Right cardiac atrium (tissue), 5 donors: Measurements from ENCODE around the gene OGFOD1. TPM values are rescaled to one million over a fixed set of nuclear protein-coding genes. Genes with fewer than 3 reads are reported as not detected.

Experiments used
- ATAC-seq, 2 donors: fragments of 200-7000 bp; cut with Tn5 transposase; one replicate each; pipeline versions ENCODE4 v1.8.0 to v1.9.1; 2020; ENCODE audit warnings: moderate library complexity in 2 of 2, mild to moderate bottlenecking in 1 of 2
- DNase-seq, 3 donors: peaks; one replicate each; pipeline ENCODE4 v3.0.0-alpha.2; 2020
- H3K27ac ChIP-seq: one replicate; pipeline ENCODE4 v1.5.1; 2013; ENCODE audit warnings: mild to moderate bottlenecking, low read length, control low read depth, moderate library complexity
- H3K27me3 ChIP-seq: one replicate; pipeline ENCODE4 v1.6.1; 2013; ENCODE audit not compliant: control insufficient read depth, insufficient read depth
- H3K4me1 ChIP-seq: one replicate; pipeline ENCODE4 v1.6.1; 2013; ENCODE audit warnings: low read length; ENCODE audit not compliant: control insufficient read depth, insufficient read depth
- H3K4me3 ChIP-seq: one replicate; pipeline ENCODE4 v1.5.1; 2013; ENCODE audit warnings: low read length, control low read depth
- H3K9me3 ChIP-seq: one replicate; pipeline ENCODE4 v1.6.1; 2013; ENCODE audit warnings: low read length; ENCODE audit not compliant: control insufficient read depth
- WGBS: extraction: QIAGEN DNeasy Blood & Tissue Kit; methylation state at CpG from one replicate; pipeline ENCODE4 v1.1.7; 2013; 5-methylcytosine and 5-hydroxymethylcytosine counted together
- intact Hi-C, 4 donors: fragments of 100-400 bp; cut with DNase I; formaldehyde crosslinking; loops; one replicate each; pipeline versions ENCODE4 v1.11.0 to v1.14.0; 2022 to 2023
- long read RNA-seq, 4 donors: library from polyadenylated mRNA; unstranded; transcript quantifications; one replicate each; pipeline ENCODE4 v2.0.0, GENCODE V29; 2020 to 2021
- polyA plus RNA-seq: library from polyadenylated mRNA; stranded (reverse); fragments of 200-250 nt; gene quantifications from one replicate; pipeline ENCODE4 v1.2.3, GENCODE V29; 2013
- total RNA-seq, 4 donors: library from RNA; stranded (reverse); fragmentation: NEBNext Ultra II Directional; extraction: Animal tissue kit (Norgen Biotek cat#: 25700); gene quantifications; one replicate each; pipeline ENCODE4 v1.2.1, GENCODE V29; 2021
- donor health status: healthy with polysubstance abuse.
- donor health status: DM: no; HTN: yes; CAD: no.
- donor health status: DM: no; HTN: no; CAD: no.
- donor health status: DM: no; HTN: yes; CAD: no; lungs with severe emphysema.
- donor health status: DM: yes; HTN: yes; CAD: no.

OGFOD1 gene
- 10 to 100 TPM; 28.4 to 32.8 (median 30.2) TPM for total RNA-seq
- polyA plus RNA-seq, result 15.5 TPM
- long read RNA-seq, donor 1, full-length matches to known transcripts, result 32 of 36 reads
- long read RNA-seq, donor 1, partial matches to known transcripts, result 2 of 36 reads
- long read RNA-seq, donor 1, other reads (novel, unspliced or antisense), result 2 of 36 reads
- long read RNA-seq, donor 2, full-length matches to known transcripts, result 14 of 14 reads
- long read RNA-seq, donor 2, partial matches to known transcripts, result 0 of 14 reads
- long read RNA-seq, donor 2, other reads (novel, unspliced or antisense), result 0 of 14 reads
- long read RNA-seq, donor 3, full-length matches to known transcripts, result 72 of 81 reads
- long read RNA-seq, donor 3, partial matches to known transcripts, result 4 of 81 reads
- long read RNA-seq, donor 3, other reads (novel, unspliced or antisense), result 5 of 81 reads
- long read RNA-seq, donor 4, full-length matches to known transcripts, result 25 of 25 reads
- long read RNA-seq, donor 4, partial matches to known transcripts, result 0 of 25 reads
- long read RNA-seq, donor 4, other reads (novel, unspliced or antisense), result 0 of 25 reads

DNA sequence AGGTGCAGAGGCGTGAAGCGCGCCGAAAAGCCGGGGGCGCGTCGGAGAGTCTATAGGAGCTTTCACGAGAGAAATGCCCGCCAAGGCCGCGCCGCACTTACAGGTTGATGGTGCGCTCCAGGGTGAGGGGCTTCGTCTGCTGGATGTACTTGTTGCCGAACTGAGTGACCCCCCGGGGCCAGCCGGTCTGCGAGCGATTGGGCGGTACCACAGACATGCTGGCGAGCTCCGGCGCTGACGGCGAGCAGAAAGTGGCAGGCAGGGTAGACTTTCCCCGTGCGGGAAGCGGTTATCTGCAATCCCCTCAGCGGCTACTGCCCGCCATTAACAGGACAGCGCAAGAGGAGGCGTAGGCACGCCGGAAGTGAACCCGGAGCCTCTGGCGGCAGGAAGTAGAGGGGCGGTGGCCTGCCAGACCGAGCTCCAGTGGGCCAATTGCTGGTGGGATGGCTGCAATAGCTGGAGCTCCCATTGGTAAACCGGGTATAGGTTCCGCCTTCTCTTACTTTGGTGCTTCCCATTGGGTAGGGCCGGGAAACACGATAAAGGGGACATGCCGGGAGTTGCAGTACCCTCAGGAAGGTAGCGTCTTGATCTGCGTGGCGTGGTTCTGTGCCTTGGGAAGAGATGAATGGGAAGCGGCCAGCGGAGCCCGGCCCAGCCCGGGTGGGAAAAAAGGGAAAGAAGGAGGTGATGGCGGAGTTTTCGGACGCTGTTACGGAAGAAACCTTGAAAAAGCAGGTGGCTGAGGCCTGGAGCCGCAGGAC lies at the start of gene OGFOD1, which contains the start of gene NUDT21:
Gene OGFOD1, plus strand, starts transcription at position 569 of the 767 bp plus-strand sequence. Its CDS starts 59 bp downstream, at position 628.
Gene NUDT21, minus strand, starts transcription at position 347 of the 767 bp plus-strand sequence. Its CDS starts 130 bp downstream, at position 217.
- H3K27ac ChIP-seq, result peak within 1 kb of the TSS; percentile 81
- peaks cover 7% of the 10 kb centered on the region for H3K4me1 ChIP-seq
- ATAC-seq, result peak; percentile 99 to 100
- under 1% methylated on average over 56 of the region's 56 CpGs for whole genome bisulfite sequencing
- peak; percentile 94 to 97 (median 97) for DNase-seq
- intact Hi-C loops, result no loop called here
- H3K4me3 ChIP-seq, result peak within 1 kb of the TSS; percentile 98
- no peaks in the 10 kb centered on the region for H3K27me3 ChIP-seq
- no peaks in the 10 kb centered on the region for H3K9me3 ChIP-seq

DNA sequence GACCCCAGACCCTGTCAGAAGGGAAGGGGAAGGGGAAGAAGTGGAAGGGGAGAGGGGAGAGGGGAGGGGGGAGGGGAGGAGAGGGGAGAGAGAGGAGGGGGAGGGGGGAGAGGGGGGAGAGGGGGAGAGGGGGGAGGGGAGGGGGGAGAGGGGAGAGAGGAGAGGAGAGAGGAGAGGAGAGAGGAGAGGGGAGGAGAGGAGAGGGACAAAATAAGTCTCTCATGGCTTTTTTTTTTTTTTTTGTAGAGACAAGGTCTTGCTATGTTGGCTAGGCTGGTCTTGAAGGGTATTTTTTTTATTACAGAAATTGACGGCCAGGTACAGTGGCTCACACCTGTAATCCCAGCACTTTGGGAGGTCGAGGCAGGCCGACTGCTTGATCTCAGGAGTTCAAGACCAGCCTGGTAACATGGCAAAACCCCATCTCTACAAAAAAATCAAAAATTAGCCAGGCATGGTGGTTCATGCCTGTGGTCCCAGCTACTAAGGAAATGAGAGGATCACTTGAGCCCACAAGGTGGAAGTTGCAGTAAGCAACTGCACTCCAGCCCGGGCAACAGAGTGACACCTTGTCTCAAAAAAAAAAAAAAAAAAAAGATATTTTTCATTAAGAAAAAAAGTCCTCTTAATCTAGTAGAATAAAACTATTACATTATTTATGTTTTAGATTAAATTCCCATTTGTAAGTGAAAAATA lies 45.2 kb upstream of the OGFOD1 start:
- H3K4me3 ChIP-seq, result no peak overlapping the region
- H3K9me3 ChIP-seq, result no peaks in the 10 kb centered on the region
- ATAC-seq, result no peak
- H3K27me3 ChIP-seq, result no peaks in the 10 kb centered on the region
- H3K27ac ChIP-seq, result no peak overlapping the region
- intact Hi-C loops, result no loop called here
- 83% methylated on average over 4 of the region's 4 CpGs for whole genome bisulfite sequencing
- no peaks in the 10 kb centered on the region for H3K4me1 ChIP-seq
- DNase-seq, result no peak

DNA sequence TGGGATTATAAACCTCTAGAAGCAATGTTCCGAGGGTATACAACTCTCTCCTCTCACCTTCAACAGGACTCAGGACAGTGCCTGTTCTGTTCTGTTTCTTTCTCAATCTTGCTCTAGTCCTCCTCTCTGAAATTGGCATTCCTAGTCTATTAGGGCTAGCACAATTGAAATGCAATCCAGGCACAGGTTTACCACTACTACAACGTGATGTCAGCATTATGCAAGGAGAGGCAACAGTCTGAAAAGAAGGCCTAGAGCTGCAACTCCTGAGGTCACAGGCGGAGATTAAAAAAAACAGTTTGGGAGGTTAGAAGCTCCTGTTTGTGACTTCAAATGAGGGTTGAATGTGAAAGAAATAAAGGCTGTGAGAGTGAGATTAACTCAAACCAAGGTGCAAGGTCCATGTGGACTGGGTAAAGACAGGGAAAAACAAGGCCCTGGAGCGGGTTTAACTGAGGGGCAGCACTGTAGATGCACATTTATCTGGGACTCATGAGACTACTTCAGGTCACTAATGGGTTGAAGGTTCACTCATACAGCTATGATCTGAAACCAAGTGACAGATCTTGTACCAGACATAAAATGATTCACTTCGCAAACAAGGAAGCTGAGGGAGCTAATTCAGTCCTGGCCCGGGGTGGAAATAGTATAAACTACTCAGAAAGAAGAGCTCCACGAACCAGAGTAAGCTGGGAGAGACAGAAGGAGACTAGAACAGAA lies 42.8 kb upstream of the OGFOD1 start:
- Histone ChIP-seq H3K4me1 (no peaks in the 10 kb centered on the region), H3K4me3 (no peak overlapping the region), H3K27ac (no peak overlapping the region), H3K9me3 (no peaks in the 10 kb centered on the region), H3K27me3 (no peaks in the 10 kb centered on the region)
- ATAC-seq (no peak), DNase-seq (no peak)
- intact Hi-C loops, result no loop called here
- 86% methylated on average over 7 of the region's 7 CpGs for WGBS

DNA sequence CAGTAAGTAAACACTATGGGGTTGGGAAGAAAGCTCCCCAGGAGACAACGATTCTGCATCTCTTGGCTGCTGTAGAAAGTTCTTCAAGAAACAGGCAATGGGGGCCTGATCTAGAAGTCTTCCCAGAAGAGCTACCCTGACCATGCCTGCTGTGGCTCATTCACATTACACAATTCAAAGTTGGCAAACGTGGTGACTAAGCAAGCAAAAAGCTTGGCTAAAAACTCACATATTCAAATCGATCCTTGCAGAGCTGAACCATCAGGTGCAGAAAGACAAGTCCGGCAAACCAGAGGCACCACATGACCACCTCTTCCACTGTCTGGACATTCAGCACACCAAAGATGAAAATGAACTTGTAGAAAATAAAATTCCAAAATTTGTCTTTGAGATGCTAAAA lies 42.2 kb upstream of the OGFOD1 start:
- intact Hi-C loops, result no loop called here
- DNase-seq (no peak), ATAC-seq (no peak)
- Histone ChIP-seq H3K4me1 (no peaks in the 10 kb centered on the region), H3K27ac (no peak overlapping the region), H3K9me3 (no peaks in the 10 kb centered on the region), H3K4me3 (no peak overlapping the region), H3K27me3 (no peaks in the 10 kb centered on the region)
- WGBS, result 90% methylated on average over 4 of the region's 4 CpGs

DNA sequence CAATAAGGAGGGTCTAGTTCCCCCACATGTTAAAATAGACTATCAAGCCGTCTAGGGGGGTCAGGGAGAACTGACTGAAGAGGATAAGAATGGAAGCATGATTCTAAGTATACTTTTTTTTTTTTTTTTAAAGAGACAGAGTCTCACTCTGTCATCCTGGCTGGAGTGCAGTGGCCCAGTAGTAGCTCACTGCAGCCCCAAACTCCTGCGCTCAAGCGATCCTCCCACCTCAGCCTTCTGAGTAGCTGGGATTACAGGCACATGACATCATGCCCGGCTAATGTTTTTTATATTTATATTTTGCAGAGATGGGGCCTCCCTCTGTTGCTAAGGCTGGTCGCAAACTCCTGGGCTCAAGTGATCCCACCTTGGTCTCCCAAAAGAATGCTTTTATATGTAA lies 40.2 kb upstream of the OGFOD1 start:
- WGBS, result 77% methylated on average over 5 of the region's 5 CpGs
- ATAC-seq, result no peak
- Histone ChIP-seq H3K27me3 (no peaks in the 10 kb centered on the region), H3K4me1 (no peaks in the 10 kb centered on the region), H3K27ac (no peak overlapping the region), H3K9me3 (no peaks in the 10 kb centered on the region), H3K4me3 (no peak overlapping the region)
- intact Hi-C loops, result no loop called here
- DNase-seq, result no peak

DNA sequence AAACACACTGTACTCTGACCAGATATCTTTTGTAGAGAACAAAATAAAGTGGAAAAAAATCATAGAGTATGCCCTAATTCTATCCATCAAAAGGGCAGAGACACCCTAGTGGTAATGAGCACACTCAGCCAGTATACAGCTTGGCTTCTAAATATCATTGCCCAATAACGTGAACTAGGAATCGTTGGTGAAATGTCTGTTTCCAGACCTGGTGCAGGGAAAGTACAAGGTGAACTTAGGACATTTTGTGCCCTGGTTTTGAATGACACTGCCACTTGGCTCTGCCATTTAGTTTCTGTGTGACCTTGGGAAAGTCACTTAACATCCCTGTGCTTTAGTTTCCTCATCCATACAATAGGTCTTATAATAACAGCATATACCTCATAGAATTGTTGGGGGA lies 39.7 kb upstream of the OGFOD1 start:
- intact Hi-C loops, result no loop called here
- Histone ChIP-seq H3K9me3 (no peaks in the 10 kb centered on the region), H3K4me1 (no peaks in the 10 kb centered on the region), H3K27me3 (no peaks in the 10 kb centered on the region), H3K4me3 (no peak overlapping the region), H3K27ac (no peak overlapping the region)
- ATAC-seq (no peak), DNase-seq (no peak)
- 95% methylated on average over 2 of the region's 2 CpGs for WGBS

DNA sequence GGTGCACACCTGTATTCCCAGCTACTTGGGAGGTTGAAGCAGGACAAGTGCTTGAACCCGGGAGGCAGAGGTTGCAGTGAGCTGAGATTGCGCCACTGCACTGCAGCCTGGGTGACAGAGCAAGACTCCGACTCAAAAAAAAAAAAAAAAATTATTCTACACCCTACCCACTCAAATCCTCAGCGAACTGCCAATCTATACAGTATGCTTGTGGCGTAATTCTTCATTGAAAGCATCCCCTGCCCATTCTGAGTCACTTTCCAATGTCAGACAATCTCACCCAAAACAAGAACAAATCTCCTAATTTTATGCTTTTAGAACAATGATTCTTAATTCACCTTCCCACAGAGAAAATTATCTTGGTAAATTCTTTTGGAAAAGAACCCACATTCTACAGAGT lies 38.0 kb upstream of the OGFOD1 start:
- H3K27me3 ChIP-seq, result no peaks in the 10 kb centered on the region
- H3K9me3 ChIP-seq, result no peaks in the 10 kb centered on the region
- ATAC-seq (no peak), DNase-seq (no peak)
- 84% methylated on average over 5 of the region's 5 CpGs for WGBS
- no peak overlapping the region for H3K27ac ChIP-seq
- no peaks in the 10 kb centered on the region for H3K4me1 ChIP-seq
- intact Hi-C loops, result no loop called here
- H3K4me3 ChIP-seq, result no peak overlapping the region

DNA sequence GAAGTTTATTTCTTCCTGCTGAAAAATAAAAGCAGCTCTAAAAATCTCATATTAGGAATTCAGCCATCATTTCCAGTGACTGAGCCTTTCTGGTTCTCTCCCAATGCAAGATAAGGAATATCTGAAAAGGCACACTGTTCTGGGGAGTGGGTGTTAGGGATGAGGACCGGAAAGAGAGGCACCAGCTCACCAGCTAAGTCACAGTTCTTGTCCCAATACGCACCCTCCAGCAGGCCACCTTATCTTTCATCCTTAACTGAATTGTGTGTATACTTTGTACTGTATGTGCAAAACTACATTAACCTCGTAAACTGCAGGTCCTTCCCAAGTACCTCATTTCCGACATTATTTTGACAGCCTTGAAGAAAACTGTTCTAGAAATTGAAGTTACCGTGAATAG lies 37.0 kb upstream of the OGFOD1 start:
- WGBS, result 56% methylated on average over 5 of the region's 5 CpGs
- ATAC-seq (no peak), DNase-seq (no peak)
- H3K4me3 ChIP-seq, result no peak overlapping the region
- H3K27ac ChIP-seq, result no peak overlapping the region
- no peaks in the 10 kb centered on the region for H3K4me1 ChIP-seq
- intact Hi-C loops, result no loop called here
- H3K27me3 ChIP-seq, result no peaks in the 10 kb centered on the region
- H3K9me3 ChIP-seq, result no peaks in the 10 kb centered on the region

DNA sequence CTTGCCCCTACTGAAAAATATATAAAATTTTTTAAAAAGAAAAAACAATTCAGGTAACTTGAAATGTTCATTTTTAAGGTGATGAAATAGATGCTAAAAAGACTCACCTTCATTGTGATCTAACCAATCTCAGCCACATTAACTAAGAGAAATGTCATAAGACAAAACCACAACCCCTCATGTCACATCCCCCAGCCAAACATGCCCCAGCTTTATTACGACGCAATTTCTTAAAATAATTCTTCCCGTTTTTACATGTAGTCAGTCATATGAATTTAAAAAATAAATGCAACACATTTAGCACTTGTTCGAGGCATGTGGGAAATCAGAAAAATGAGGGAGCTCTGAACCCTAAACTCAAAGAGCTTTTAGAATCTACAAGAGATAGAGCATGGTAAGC lies 35.5 kb upstream of the OGFOD1 start:
- H3K27me3 ChIP-seq, result no peaks in the 10 kb centered on the region
- ATAC-seq (no peak), DNase-seq (no peak)
- no peak overlapping the region for H3K4me3 ChIP-seq
- H3K27ac ChIP-seq, result no peak overlapping the region
- no peaks in the 10 kb centered on the region for H3K4me1 ChIP-seq
- WGBS, result 81% methylated on average over 4 of the region's 4 CpGs
- no peaks in the 10 kb centered on the region for H3K9me3 ChIP-seq
- intact Hi-C loops, result no loop called here

DNA sequence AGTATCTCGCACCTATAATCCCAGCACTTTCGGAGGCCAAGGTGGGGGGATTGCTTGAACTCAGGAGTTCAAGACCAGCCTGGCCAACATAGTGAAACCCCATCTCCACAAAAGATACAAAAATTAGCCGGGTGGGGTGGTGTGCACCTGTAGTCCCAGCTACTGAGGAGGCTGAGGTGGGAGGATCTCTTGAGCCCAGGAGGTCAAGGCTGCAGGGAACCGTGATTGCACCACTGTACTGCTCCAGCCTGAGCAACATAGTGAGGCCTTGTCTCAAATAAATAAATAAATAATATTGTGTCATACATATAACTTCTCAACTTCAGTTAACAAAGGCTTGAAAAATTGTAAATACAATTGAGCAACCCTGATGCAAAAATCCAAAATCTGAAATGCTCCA lies 34.2 kb upstream of the OGFOD1 start:
- WGBS, result 97% methylated on average over 4 of the region's 4 CpGs
- Histone ChIP-seq H3K4me1 (no peaks in the 10 kb centered on the region), H3K9me3 (no peaks in the 10 kb centered on the region), H3K27me3 (no peaks in the 10 kb centered on the region), H3K4me3 (no peak overlapping the region), H3K27ac (no peak overlapping the region)
- intact Hi-C loops, result no loop called here
- DNase-seq, result no peak
- ATAC-seq, result no peak
